Endothelial cell of umbilical vein (primary cell): ENCODE results near the gene NME4. TPM values are rescaled to one million over a fixed set of nuclear protein-coding genes. Genes with fewer than 3 reads are reported as not detected.
"Not testable (repeated sequence)": the region's sequence is repeated elsewhere in the genome, so short reads cannot be mapped to it uniquely, and the experiment has no call there.

Experiments used
- BruUV-seq: library from RNA; stranded (reverse); fragments of 400-500 nt; replicated peaks from 2 replicates; lab custom pipeline; 2021; lab: Mats Ljungman, UMichigan
- CTCF ChIA-PET: fragments of 300-600, 350-600 bp; sonication (Branson Sonifier 250); formaldehyde crosslinking; loops from one replicate; lab custom pipeline; 2021; ENCODE audit warnings: antibody characterized with exemption, inconsistent platforms; lab: Charles Lee
- POLR2A ChIA-PET: fragments of 300-600, 350-600 bp; sonication (Branson Sonifier 250); formaldehyde crosslinking; loops from one replicate; lab custom pipeline; 2021; ENCODE audit warnings: antibody characterized with exemption, inconsistent platforms; lab: Charles Lee
- DNase-seq: peaks from one replicate; pipeline ENCODE4 v3.0.0-alpha.2; 2011; ENCODE audit warnings: low read depth, low spot score
- FAIRE-seq: peaks from 2 replicates; lab custom pipeline; 2011; peaks lifted over from hg19 to GRCh38; lab: Jason Lieb, UNC
- H2AFZ ChIP-seq: 2 replicates; pipeline ENCODE4 v1.6.0; 2012; ENCODE audit warnings: low read depth, low read length, control low read depth, inconsistent platforms
- H3K27ac ChIP-seq: 2 replicates; pipeline ENCODE4 v1.5.1; 2011; ENCODE audit warnings: low read depth, mild to moderate bottlenecking, control low read depth, low read length, moderate library complexity; ENCODE audit not compliant: insufficient read depth
- H3K27me3 ChIP-seq, 2 experiments: 2 replicates each; pipeline versions ENCODE4 v1.6.0 to v1.6.1; 2011; ENCODE audit warnings: low read length in 2 of 2, mixed read lengths in 1 of 2; ENCODE audit not compliant: control insufficient read depth in 2 of 2, insufficient read depth in 2 of 2
- H3K36me3 ChIP-seq, 2 experiments: 2 replicates in 1 of 2; 3 replicates in 1 of 2; pipeline ENCODE4 v1.5.1; 2011; ENCODE audit warnings: low read length in 2 of 2, mild to moderate bottlenecking in 1 of 2, moderate library complexity in 1 of 2; ENCODE audit not compliant: control insufficient read depth in 2 of 2, insufficient read depth in 2 of 2; ENCODE audit errors: extremely low read depth in 1 of 2
- H3K4me1 ChIP-seq: 3 replicates; pipeline ENCODE4 v1.5.1; 2011; ENCODE audit warnings: mild to moderate bottlenecking, low read length; ENCODE audit not compliant: control insufficient read depth, insufficient read depth; ENCODE audit errors: extremely low read depth
- H3K4me2 ChIP-seq: 2 replicates; pipeline ENCODE4 v1.6.1; 2011; ENCODE audit warnings: low read length, control low read depth, mixed read lengths; ENCODE audit not compliant: insufficient read depth
- H3K4me3 ChIP-seq, 3 experiments: fragments of 200-600 bp in 1 of 3; sonication (generic), shearing (Covaris generic) in 1 of 3; replicated peaks in 1 of 3; 2 replicates each; pipeline ENCODE4 v1.5.1; 2011 to 2016; ENCODE audit warnings: control low read depth in 3 of 3, low read length in 3 of 3, mild to moderate bottlenecking in 2 of 3, inconsistent platforms in 1 of 3, low read depth in 1 of 3, moderate library complexity in 1 of 3; ENCODE audit not compliant: insufficient read depth in 1 of 3
- H3K79me2 ChIP-seq: 2 replicates; pipeline ENCODE4 v1.6.0; 2012; ENCODE audit warnings: low read length, inconsistent platforms; ENCODE audit not compliant: control insufficient read depth, insufficient read depth
- H3K9ac ChIP-seq: replicated peaks from 2 replicates; pipeline ENCODE3; 2011; ENCODE audit warnings: low read length, control low read depth; ENCODE audit not compliant: insufficient read depth; ENCODE audit errors: extremely low read depth
- H3K9me1 ChIP-seq: replicated peaks from 3 replicates; pipeline ENCODE4 v1.6.0; 2011; ENCODE audit warnings: mild to moderate bottlenecking, low read length; ENCODE audit not compliant: control insufficient read depth, insufficient read depth; ENCODE audit errors: extremely low read depth
- H3K9me3 ChIP-seq: replicated peaks from 2 replicates; pipeline ENCODE4 v1.5.1; 2012; ENCODE audit warnings: low read length, inconsistent platforms; ENCODE audit not compliant: control insufficient read depth, insufficient read depth
- H4K20me1 ChIP-seq: replicated peaks from 2 replicates; pipeline ENCODE3; 2011; ENCODE audit warnings: mild to moderate bottlenecking, low read length; ENCODE audit not compliant: control insufficient read depth, insufficient read depth; ENCODE audit errors: extremely low read depth
- CTCF ChIP-seq, 2 donors: IDR thresholded peaks; 1 replicate in 1 of 2; 2 replicates in 1 of 2; pipeline ENCODE4 v1.5.1; 2011; ENCODE audit warnings: low read length in 2 of 2, mild to moderate bottlenecking in 2 of 2, moderate library complexity in 2 of 2, control low read depth in 1 of 2, inconsistent platforms in 1 of 2, low read depth in 1 of 2; ENCODE audit not compliant: insufficient read depth in 1 of 2; ENCODE audit errors: extremely low read depth in 1 of 2
- EZH2 ChIP-seq: IDR thresholded peaks from 2 replicates; pipeline ENCODE4 v1.6.1; 2012; ENCODE audit warnings: borderline replicate concordance, low read depth, mild to moderate bottlenecking, moderate library complexity, low read length, inconsistent platforms; ENCODE audit not compliant: severe bottlenecking
- FOS ChIP-seq: IDR thresholded peaks from 2 replicates; pipeline ENCODE4 v1.6.1; 2011; ENCODE audit warnings: mild to moderate bottlenecking, low read length, moderate library complexity, borderline replicate concordance; ENCODE audit not compliant: insufficient read depth
- GATA2 ChIP-seq: IDR thresholded peaks from 2 replicates; pipeline ENCODE4 v1.7.0; 2011; ENCODE audit warnings: low read depth, mild to moderate bottlenecking, moderate library complexity, mixed read lengths, low read length; ENCODE audit not compliant: insufficient read length, insufficient read depth
- JUN ChIP-seq: IDR thresholded peaks from 2 replicates; pipeline ENCODE4 v1.6.1; 2011; ENCODE audit warnings: borderline replicate concordance, low read depth; ENCODE audit not compliant: insufficient read length, insufficient read depth
- MYC ChIP-seq: IDR thresholded peaks from one replicate; pipeline ENCODE4 v1.6.1; 2011; ENCODE audit warnings: mild to moderate bottlenecking, low read depth, low read length
- POLR2A ChIP-seq: IDR thresholded peaks from 2 replicates; pipeline ENCODE4 v1.6.1; 2012; ENCODE audit warnings: low read depth, mild to moderate bottlenecking, control low read depth, low read length
- POLR2AphosphoS5 ChIP-seq: IDR thresholded peaks from 2 replicates; pipeline ENCODE4 v1.6.1; 2012; ENCODE audit warnings: low read depth, mild to moderate bottlenecking, control low read depth, low read length, moderate library complexity; ENCODE audit not compliant: insufficient read depth
- dilution Hi-C: fragments of 300-500 bp; cut with MboI; formaldehyde crosslinking; loops from one replicate; pipeline ENCODE4 v1.15.0; 2019; ENCODE audit warnings: low sequenced_read_pairs; ENCODE audit not compliant: extremely low pct_ligation_motif_present
- intact Hi-C: fragments of 100-400 bp; cut with micrococcal nuclease; formaldehyde crosslinking; loops from one replicate; pipeline ENCODE4 v1.10.0; 2022
- polyA plus RNA-seq, 4 experiments: library from polyadenylated mRNA; depleted of rRNA in 3 of 4; stranded (reverse) in 3 of 4; unstranded in 1 of 4; fragments of >200 nt; gene quantifications; 2 replicates each; pipeline versions ENCODE4 v1.2.1 to v1.2.3, GENCODE V29; 2011 to 2012; ENCODE audit warnings: missing spikeins in 1 of 4
- total RNA-seq: library from RNA; stranded (reverse); gene quantifications from 2 replicates; pipeline ENCODE4 v1.2.3, GENCODE V29; 2021
- TF ChIP-seq, protein P1 (sequence below): IDR thresholded peaks from 2 replicates; pipeline ENCODE4 v1.6.1; 2011; ENCODE audit not compliant: insufficient read depth, insufficient read length

The NME4 gene
- total and polyA plus RNA-seq, 2 donors (not counting 3 experiments of a cell fraction or from before 2014, with no cell fraction given) = 170 to 264 TPM

DNA sequence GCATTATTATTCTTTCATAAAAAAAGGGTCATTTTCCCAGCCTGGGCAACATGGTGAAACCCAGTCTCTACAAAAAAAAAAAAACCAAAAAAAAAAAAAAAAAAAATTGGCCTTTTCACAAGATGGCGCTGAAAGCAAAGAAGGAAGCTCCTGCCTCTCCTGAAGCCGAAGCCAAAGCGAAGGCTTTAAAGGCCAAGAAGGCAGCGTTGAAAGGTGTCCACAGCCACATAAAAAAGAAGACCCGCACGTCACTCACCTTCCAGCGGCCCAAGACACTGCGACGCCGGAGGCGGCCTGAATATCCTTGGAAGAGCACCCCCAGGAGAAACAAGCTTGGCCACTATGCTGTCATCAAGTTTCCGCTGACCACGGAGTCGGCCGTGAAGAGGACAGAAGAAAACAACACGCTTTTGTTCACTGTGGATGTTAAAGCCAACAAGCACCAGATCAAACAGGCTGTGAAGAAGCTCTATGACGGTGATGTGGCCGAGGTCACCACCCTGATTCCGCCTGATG, 10.3 kb upstream of the NME4 start:
- no peak overlapping the region for H3K9ac ChIP-seq
- no TSS peak for BruUV-seq
- H3K9me3 ChIP-seq = no peaks in the 10 kb centered on the region
- CTCF ChIA-PET = interaction anchor here (0.7 to 1.8 kb wide), 4 partner anchors 9 to 109 kb away, joined by 4 to 10 read pairs (median 6); no protein-coding TSS in a partner anchor
- H3K27me3 ChIP-seq = no peaks in the 10 kb centered on the region
- H2AFZ ChIP-seq = no peak overlapping the region
- no peaks in the 10 kb centered on the region for H3K36me3 ChIP-seq
- H3K27ac ChIP-seq = no peak overlapping the region
- dilution Hi-C loops = no loop called here
- POLR2A ChIA-PET = interaction anchor here (0.6 to 0.7 kb wide), 2 partner anchors 10 to 180 kb away, joined by 3 read pairs; partner anchors contain the start of gene NHLRC4
- H3K4me2 ChIP-seq = no peak overlapping the region
- DNase-seq (no peak), FAIRE-seq (no peak)
- H3K4me3 ChIP-seq = no peak overlapping the region
- no peaks in the 10 kb centered on the region for H3K9me1 ChIP-seq
- no peaks in the 10 kb centered on the region for H4K20me1 ChIP-seq
- H3K79me2 ChIP-seq = no peaks in the 10 kb centered on the region
- peaks cover 20% of the 10 kb centered on the region for H3K4me1 ChIP-seq
- TF ChIP-seq FOS (no peak), MYC (no peak), JUN (no peak), GATA2 (no peak), POLR2AphosphoS5 (no peak), CTCF (IDR thresholded peaks at IDR 0.05; ENCODE audit: extremely low read depth in 1 of 2, insufficient read depth in 1 of 2, low read depth in 1 of 2, low read length in 2 of 2) (no peak), POLR2A (no peak), EZH2 (no peak)
- TF ChIP-seq, protein P1, sequence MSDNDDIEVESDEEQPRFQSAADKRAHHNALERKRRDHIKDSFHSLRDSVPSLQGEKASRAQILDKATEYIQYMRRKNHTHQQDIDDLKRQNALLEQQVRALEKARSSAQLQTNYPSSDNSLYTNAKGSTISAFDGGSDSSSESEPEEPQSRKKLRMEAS = no peak
- intact Hi-C loops = no loop called here

GRCh38 chr16:387761-388666, 9.0 kb upstream of the NME4 start:
- dilution Hi-C loops, POLR2A ChIA-PET, H4K20me1 ChIP-seq, H3K9ac ChIP-seq, H3K9me3 ChIP-seq, DNase-seq, H3K4me2 ChIP-seq, intact Hi-C loops, H3K4me3 ChIP-seq, H3K79me2 ChIP-seq, CTCF ChIA-PET, H2AFZ ChIP-seq, H3K27ac ChIP-seq, H3K27me3 ChIP-seq, FAIRE-seq, H3K9me1 ChIP-seq, BruUV-seq, H3K36me3 ChIP-seq: not testable (repeated sequence)
- peaks cover 13% of the 10 kb centered on the region for H3K4me1 ChIP-seq
